Measurements from ENCODE around the gene DNAH12.
A peak's percentile ranks its signal among the peaks of the same experiment; 100 is the strongest.

The DNAH12 gene

DNA sequence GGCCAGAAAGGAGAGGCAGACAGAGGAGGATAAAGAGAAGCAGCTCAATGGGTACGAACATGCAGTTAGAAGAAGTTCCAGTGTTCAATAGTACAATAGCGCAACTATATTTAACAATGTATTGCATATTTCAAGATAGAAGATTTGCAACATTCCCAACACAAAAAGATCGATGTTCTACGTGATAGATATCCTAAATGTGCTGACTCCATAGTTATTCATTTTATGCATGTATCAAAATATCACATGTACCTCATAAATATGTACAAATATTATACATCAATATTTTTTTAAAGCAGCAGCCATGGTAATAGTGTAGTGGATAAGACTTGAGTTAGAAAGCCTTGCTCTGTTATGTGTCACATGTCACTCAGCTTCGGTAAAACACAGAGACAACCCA, 141.5 kb downstream of the DNAH12 start:
- H3K27ac ChIP-seq: no peak overlapping the region

DNA sequence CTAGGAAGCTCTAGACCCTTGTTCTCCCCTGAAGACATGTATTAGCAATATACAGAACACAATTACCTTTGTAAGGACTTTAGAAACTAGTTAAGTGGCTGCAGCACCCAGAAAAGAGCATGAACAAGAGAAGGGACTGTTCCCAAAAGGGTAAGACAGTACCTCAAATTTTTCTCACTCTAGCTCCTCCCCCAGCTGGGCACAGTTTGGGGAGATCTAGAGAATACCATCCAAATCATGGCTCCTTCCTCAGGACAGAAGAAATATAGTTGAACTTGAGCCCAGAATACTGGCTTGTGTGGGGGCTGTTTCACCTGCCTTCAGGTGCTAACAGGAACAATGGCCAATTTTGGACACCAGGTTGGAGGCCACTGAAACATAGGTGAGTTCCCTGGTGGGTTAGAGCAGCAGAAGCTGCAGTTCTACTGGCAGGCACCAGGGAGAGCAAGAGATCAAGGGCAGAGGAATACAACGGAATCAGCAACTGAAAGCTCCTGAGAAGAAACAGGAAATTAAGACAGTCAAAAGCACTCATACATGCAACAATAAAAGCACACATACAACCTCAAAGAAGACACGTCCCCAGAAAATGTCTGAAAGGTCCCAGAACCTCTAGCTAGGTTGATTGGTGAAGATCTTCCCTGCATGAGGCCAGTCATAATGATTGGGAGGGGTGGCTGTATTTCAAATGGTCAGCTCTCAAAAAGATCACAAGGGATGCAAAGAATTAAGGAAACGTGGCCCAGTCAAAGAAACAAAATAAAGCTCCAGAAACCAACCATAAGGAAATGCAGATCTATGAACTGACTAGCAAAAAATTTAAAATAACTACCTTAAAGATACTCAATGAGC, 146.7 kb downstream of the DNAH12 start:
- H3K27ac ChIP-seq: no peak overlapping the region
- TF ChIP-seq ZFX (IDR thresholded peaks at IDR 0.05; ENCODE audit: borderline replicate concordance): no peak
- TF ChIP-seq, protein P1, sequence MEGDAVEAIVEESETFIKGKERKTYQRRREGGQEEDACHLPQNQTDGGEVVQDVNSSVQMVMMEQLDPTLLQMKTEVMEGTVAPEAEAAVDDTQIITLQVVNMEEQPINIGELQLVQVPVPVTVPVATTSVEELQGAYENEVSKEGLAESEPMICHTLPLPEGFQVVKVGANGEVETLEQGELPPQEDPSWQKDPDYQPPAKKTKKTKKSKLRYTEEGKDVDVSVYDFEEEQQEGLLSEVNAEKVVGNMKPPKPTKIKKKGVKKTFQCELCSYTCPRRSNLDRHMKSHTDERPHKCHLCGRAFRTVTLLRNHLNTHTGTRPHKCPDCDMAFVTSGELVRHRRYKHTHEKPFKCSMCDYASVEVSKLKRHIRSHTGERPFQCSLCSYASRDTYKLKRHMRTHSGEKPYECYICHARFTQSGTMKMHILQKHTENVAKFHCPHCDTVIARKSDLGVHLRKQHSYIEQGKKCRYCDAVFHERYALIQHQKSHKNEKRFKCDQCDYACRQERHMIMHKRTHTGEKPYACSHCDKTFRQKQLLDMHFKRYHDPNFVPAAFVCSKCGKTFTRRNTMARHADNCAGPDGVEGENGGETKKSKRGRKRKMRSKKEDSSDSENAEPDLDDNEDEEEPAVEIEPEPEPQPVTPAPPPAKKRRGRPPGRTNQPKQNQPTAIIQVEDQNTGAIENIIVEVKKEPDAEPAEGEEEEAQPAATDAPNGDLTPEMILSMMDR (IDR thresholded peaks at IDR 0.05): peak; percentile 92

More for the DNA sequence above, 141.5 kb downstream of the DNAH12 start:
- no peak for TF ChIP-seq ZFX (IDR thresholded peaks at IDR 0.05; ENCODE audit: borderline replicate concordance)
- TF ChIP-seq, protein P1 (IDR thresholded peaks at IDR 0.05): no peak

DNA sequence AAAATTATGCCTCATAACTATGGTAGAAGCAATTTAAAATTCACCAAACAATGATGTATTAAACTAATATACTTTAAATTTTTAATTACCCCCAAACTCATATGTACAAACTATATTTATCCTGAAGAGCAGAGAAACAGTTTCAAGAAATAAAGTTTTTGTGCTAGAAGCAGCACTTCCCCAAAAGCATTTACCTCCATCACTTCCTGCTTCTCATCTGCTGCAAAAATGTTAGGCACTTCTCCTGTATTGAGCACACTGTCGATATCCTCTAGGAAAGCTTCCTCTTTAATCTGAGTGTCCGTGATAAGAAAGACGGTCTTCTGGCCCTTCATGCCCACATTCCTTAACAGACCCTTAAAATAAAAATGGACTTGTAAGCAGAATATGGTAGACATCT, 150.2 kb downstream of the DNAH12 start:
- TF ChIP-seq ZFX (IDR thresholded peaks at IDR 0.05; ENCODE audit: borderline replicate concordance): no peak
- TF ChIP-seq, protein P1 (IDR thresholded peaks at IDR 0.05): no peak
- H3K27ac ChIP-seq: no peak overlapping the region

- TF ChIP-seq ZFX (IDR thresholded peaks at IDR 0.05; ENCODE audit: borderline replicate concordance): no peak
- TF ChIP-seq, protein P1 (IDR thresholded peaks at IDR 0.05): no peak
- H3K27ac ChIP-seq: no peak overlapping the region
These were observed 152.4 kb downstream of the DNAH12 start for GRCh38 chr3:57391767-57392166.

- TF ChIP-seq, protein P1 (IDR thresholded peaks at IDR 0.05): no peak
- no peak for TF ChIP-seq ZFX (IDR thresholded peaks at IDR 0.05; ENCODE audit: borderline replicate concordance)
- no peak overlapping the region for H3K27ac ChIP-seq
These were observed 154.9 kb downstream of the DNAH12 start for GRCh38 chr3:57389271-57389670.

DNA sequence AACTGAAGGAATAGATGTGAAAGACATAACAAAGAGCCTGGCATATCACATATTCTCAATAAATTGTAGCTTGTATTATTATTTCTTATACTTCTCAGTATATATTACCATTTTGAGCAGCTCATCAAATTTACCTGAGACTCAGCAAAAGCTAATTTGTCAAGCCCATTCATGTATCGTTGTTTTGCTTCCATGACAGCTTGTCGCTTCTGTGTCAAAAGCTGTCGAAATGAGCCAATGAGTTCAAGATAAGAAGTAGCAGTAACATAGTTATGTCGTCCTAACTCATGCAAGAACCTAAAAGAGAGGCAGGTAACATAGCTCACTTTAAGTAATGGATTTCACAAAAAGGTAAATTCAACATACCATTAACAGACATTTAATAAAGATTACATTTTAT, 157.8 kb downstream of the DNAH12 start:
- H3K27ac ChIP-seq: no peak overlapping the region
- TF ChIP-seq, protein P1 (IDR thresholded peaks at IDR 0.05): no peak
- TF ChIP-seq ZFX (IDR thresholded peaks at IDR 0.05; ENCODE audit: borderline replicate concordance): no peak

DNA sequence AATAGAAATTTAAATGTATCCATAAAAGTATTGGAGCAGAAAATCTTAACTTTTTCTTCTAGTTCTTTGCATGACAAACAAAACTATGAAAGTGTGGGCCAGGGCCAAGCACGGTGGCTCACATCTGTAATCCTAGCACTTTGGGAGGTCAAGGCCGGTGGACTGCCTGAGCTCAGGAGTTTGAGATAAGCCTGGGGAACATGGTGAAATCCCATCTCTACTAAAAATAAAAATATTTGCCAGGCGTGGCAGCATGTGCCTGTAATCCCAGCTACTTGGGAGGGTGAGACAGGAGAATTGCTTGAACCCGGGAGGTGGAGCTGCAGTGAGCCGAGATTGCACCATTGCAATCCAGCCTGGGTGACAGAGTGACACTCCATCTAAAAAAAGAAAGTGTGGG, 158.6 kb downstream of the DNAH12 start:
- H3K27ac ChIP-seq: no peak overlapping the region
- TF ChIP-seq ZFX (IDR thresholded peaks at IDR 0.05; ENCODE audit: borderline replicate concordance): no peak
- TF ChIP-seq, protein P1 (IDR thresholded peaks at IDR 0.05): no peak

Data from 22Rv1 (cell line).